ENCODE data around the gene SELENBP1. TPM values are rescaled to one million over a fixed set of nuclear protein-coding genes. Genes with fewer than 3 reads are reported as not detected.
A peak's percentile ranks its signal among the peaks of the same experiment; 100 is the strongest.

SELENBP1 gene
- total RNA-seq, 1 donor from 2014 or later, result 2.3 TPM

DNA sequence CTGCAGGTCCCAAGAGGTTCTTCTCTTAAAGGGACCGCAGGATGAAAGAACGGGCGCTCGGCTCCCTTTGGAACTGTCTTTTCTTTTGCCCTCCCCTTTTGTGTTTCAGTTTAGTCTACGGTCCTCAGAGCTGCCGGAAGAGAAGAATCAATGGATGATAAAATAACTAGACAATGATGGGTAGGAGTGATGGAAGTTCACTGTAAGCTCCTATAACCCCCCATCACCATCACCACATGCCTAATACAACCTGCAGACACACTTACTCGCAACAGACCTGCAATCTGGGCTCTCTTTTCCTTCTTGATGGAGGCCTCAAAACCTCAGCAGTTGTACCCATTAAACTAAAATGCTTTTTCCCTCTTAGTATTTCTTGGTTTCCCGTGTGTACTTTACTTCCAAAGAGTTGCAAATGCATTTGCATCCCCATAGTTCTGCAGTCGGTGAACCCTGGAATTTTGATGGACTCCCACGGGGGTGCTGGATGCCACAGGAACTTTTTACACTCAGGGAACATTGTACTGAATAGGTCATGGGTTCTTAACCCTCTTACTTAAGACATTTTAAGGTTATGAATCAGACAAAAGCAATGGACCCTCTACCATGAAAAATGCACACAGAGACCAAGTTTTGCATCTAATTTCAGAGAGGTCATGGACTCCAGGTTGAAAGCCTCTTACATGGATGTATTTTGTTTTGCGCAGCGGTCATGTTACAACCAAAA, 24.8 kb downstream of the SELENBP1 start:
- Histone ChIP-seq H3K27me3 (ENCODE audit: control insufficient read depth, insufficient read depth, low read length) (no peaks in the 10 kb centered on the region), H3K4me3 (ENCODE audit: low read depth, low read length) (peak overlapping the region; percentile 61), H3K36me3 (ENCODE audit: control insufficient read depth, insufficient read depth, low read length) (no peaks in the 10 kb centered on the region)
- TF ChIP-seq CTCF (IDR thresholded peaks at IDR 0.05; ENCODE audit: insufficient read depth, low read length, poor library complexity, severe bottlenecking), result no peak
- DNase-seq (ENCODE audit: low read depth), result no peak

- Histone ChIP-seq H3K36me3 (ENCODE audit: control insufficient read depth, insufficient read depth, low read length) (no peaks in the 10 kb centered on the region), H3K27me3 (ENCODE audit: control insufficient read depth, insufficient read depth, low read length) (no peaks in the 10 kb centered on the region), H3K4me3 (ENCODE audit: low read depth, low read length) (peak within 1 kb of the TSS; percentile 61)
- DNase-seq (ENCODE audit: low read depth), result peak; percentile 92
- TF ChIP-seq CTCF (IDR thresholded peaks at IDR 0.05; ENCODE audit: insufficient read depth, low read length, poor library complexity, severe bottlenecking), result no peak
Measured at GRCh38 chr1:151346769-151347522, 25.6 kb downstream of the SELENBP1 start, which contains the start of gene RFX5. Gene RFX5, minus strand, starts transcription at chr1:151347252. Its CDS starts 932 bp downstream, at chr1:151346320.

DNA sequence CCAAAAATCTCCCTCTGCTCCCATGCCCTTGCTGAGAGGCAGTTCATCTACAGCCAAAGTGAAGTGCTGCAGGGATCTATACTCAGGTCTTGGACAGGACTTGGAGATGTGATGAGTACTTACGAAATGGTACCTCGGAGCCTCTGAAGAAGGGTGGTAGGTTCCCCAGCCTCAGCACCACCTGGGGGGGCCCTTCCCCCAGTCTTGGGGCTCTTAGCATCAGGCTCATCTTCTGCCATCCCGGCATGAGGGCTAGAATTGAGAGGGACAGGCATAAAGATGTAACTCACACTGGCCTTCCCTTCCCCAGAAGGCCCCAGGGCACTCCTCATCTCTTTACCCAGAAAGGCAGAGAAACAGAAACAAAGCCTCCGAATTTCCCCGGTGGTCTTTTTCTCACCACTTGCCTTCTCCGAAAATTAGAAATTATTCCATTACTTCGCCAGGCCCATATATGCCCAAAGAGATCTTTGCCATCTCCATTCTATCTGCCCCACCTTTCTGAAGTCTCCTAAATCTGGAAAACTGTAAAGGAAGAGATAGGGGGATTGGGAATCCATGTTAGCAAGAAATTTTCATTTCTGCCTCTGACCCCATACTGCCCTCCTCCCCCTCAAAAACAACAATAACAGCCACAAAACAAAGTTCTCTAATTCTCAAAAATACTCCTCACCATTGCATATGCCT, 26.3 kb downstream of the SELENBP1 start:
- no peak for DNase-seq (ENCODE audit: low read depth)
- no peaks in the 10 kb centered on the region for H3K27me3 ChIP-seq (ENCODE audit: control insufficient read depth, insufficient read depth, low read length)
- peak overlapping the region; percentile 61 for H3K4me3 ChIP-seq (ENCODE audit: low read depth, low read length)

GRCh38 chr1:151344291-151344690, 28.2 kb downstream of the SELENBP1 start:
- no peak for TF ChIP-seq CTCF (IDR thresholded peaks at IDR 0.05; ENCODE audit: insufficient read depth, low read length, poor library complexity, severe bottlenecking)
- Histone ChIP-seq H3K4me3 (ENCODE audit: low read depth, low read length) (no peak overlapping the region), H3K36me3 (ENCODE audit: control insufficient read depth, insufficient read depth, low read length) (no peaks in the 10 kb centered on the region), H3K27me3 (ENCODE audit: control insufficient read depth, insufficient read depth, low read length) (no peaks in the 10 kb centered on the region)
- no peak for DNase-seq (ENCODE audit: low read depth)

More for the DNA sequence above, 26.3 kb downstream of the SELENBP1 start:
- H3K36me3 ChIP-seq (ENCODE audit: control insufficient read depth, insufficient read depth, low read length), result no peaks in the 10 kb centered on the region
- no peak for TF ChIP-seq CTCF (IDR thresholded peaks at IDR 0.05; ENCODE audit: insufficient read depth, low read length, poor library complexity, severe bottlenecking)

- H3K4me3 ChIP-seq (ENCODE audit: low read depth, low read length), result no peak overlapping the region
- no peaks in the 10 kb centered on the region for H3K27me3 ChIP-seq (ENCODE audit: control insufficient read depth, insufficient read depth, low read length)
- DNase-seq (ENCODE audit: low read depth), result no peak
- no peak for TF ChIP-seq CTCF (IDR thresholded peaks at IDR 0.05; ENCODE audit: insufficient read depth, low read length, poor library complexity, severe bottlenecking)
- H3K36me3 ChIP-seq (ENCODE audit: control insufficient read depth, insufficient read depth, low read length), result no peaks in the 10 kb centered on the region
Measured at GRCh38 chr1:151343587-151343986, 28.9 kb downstream of the SELENBP1 start.

All from kidney epithelial cell (primary cell).